ENCODE measurements around the gene KRTAP5-1.

DNA sequence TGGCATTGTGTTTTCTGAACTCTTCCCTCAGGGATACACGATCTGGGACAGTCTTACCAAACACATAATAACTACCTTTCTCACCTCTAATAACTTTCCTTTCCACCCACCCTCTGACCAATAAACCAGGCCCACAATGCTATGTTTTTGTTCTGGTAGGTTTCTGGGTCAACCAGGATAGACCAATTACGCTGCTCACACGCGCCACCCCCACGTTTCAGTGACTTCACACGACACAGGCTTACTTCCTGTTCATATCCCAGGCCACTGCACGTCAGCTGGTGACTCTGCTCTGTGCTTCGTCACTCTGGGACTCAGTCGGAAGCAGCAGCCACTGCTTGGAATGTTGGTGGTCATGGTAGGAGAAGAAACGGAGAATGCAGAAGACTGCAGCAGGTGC is 34.4 kb upstream of the KRTAP5-1 start:
- TF ChIP-seq, protein P1, sequence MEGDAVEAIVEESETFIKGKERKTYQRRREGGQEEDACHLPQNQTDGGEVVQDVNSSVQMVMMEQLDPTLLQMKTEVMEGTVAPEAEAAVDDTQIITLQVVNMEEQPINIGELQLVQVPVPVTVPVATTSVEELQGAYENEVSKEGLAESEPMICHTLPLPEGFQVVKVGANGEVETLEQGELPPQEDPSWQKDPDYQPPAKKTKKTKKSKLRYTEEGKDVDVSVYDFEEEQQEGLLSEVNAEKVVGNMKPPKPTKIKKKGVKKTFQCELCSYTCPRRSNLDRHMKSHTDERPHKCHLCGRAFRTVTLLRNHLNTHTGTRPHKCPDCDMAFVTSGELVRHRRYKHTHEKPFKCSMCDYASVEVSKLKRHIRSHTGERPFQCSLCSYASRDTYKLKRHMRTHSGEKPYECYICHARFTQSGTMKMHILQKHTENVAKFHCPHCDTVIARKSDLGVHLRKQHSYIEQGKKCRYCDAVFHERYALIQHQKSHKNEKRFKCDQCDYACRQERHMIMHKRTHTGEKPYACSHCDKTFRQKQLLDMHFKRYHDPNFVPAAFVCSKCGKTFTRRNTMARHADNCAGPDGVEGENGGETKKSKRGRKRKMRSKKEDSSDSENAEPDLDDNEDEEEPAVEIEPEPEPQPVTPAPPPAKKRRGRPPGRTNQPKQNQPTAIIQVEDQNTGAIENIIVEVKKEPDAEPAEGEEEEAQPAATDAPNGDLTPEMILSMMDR (IDR thresholded peaks at IDR 0.05) = no peak
- TF ChIP-seq POLR2AphosphoS5 (IDR thresholded peaks at IDR 0.05; ENCODE audit: insufficient read depth in 1 of 2, low read depth in 1 of 2) (no peak), POLR2A (IDR thresholded peaks at IDR 0.05) (no peak)
